Pancreas (tissue), 10 donors: ENCODE data around the gene CLEC2L. TPM values are rescaled to one million over a fixed set of nuclear protein-coding genes. Genes with fewer than 3 reads are reported as not detected.
A peak's percentile ranks its signal among the peaks of the same experiment; 100 is the strongest.

ENCODE experiments used
- ATAC-seq, 4 donors: fragments of 200-7000 bp; cut with Tn5 transposase; one replicate each; pipeline versions ENCODE4 v1.8.0 to v1.9.1; 2020; ENCODE audit warnings: mild to moderate bottlenecking in 4 of 4, moderate library complexity in 4 of 4
- DNase-seq, 6 donors: peaks; one replicate each; pipeline ENCODE4 v3.0.0-alpha.2; 2020
- FAIRE-seq: peaks from 2 replicates; lab custom pipeline; 2012; peaks lifted over from hg19 to GRCh38; lab: Jason Lieb, UNC
- H3K27ac ChIP-seq, 4 donors: fragments of 200-600 bp; sonication (generic); 1 replicate in 3 of 4; 2 replicates in 1 of 4; pipeline versions ENCODE4 v1.5.0 to v1.8.0; 2020
- H3K27me3 ChIP-seq, 4 donors: fragments of 200-600 bp; one replicate each; pipeline ENCODE4 v1.8.0; 2021
- H3K36me3 ChIP-seq, 3 donors: fragments of 200-600 bp; sonication (generic) in 1 of 3; one replicate each; pipeline versions ENCODE4 v1.5.0 to v1.8.0; 2020 to 2021
- H3K4me1 ChIP-seq, 3 donors: fragments of 200-600 bp; one replicate each; pipeline ENCODE4 v1.8.0; 2021
- H3K4me3 ChIP-seq, 4 donors: fragments of 200-600 bp; sonication (generic) in 2 of 4; one replicate each; pipeline versions ENCODE4 v1.5.0 to v1.8.0; 2020 to 2021
- H3K9me3 ChIP-seq, 4 donors: fragments of 200-600 bp; one replicate each; pipeline ENCODE4 v1.8.0; 2021
- CTCF ChIP-seq, 4 donors: fragments of 200-600 bp; sonication (generic) in 3 of 4; IDR thresholded peaks; one replicate each; pipeline versions ENCODE4 v1.5.0 to v1.8.0; 2021; ENCODE audit warnings: antibody characterized with exemption in 4 of 4
- WGBS, 2 donors: extraction: QIAGEN DNeasy Blood & Tissue Kit; methylation state at CpG; one replicate each; pipeline ENCODE4 v1.1.7; 2013; 5-methylcytosine and 5-hydroxymethylcytosine counted together
- intact Hi-C, 3 donors: fragments of 100-400 bp; cut with DNase I; formaldehyde crosslinking; loops; one replicate each; pipeline versions ENCODE4 v1.11.1 to v1.14.2; 2022
- polyA plus RNA-seq, 2 donors: library from polyadenylated mRNA; stranded (reverse); fragments of 200-250 nt; gene quantifications; one replicate each; pipeline ENCODE4 v1.2.3, GENCODE V29; 2013
- total RNA-seq, 6 donors: library from RNA; stranded (reverse); fragmentation: NEBNext Ultra II Directional in 4 of 6; extraction: Animal tissue kit (Norgen Biotek cat#: 25700) in 4 of 6; gene quantifications; one replicate each; pipeline versions ENCODE4 v1.2.1 to v1.2.4, GENCODE V29; 2021 to 2023
- donor health status: healthy with polysubstance abuse.
- donor health status: DM: no; HTN: no; CAD: no; lungs with moderate emphysema.
- donor health status: DM: no; HTN: no; CAD: no.
- donor health status: control.
- donor health status: control.
- donor health status: Bipolar disorder and iron deficiency.
- donor health status: DM: yes; HTN: yes; CAD: no.
- donor health status: DM: no; HTN: no; CAD: no.
- donor health status: DM: no; HTN: no; CAD: no.
- donor health status: DM: yes; HTN: yes; CAD: no.

CLEC2L gene
- total and polyA plus RNA-seq, 8 donors, result not detected

DNA sequence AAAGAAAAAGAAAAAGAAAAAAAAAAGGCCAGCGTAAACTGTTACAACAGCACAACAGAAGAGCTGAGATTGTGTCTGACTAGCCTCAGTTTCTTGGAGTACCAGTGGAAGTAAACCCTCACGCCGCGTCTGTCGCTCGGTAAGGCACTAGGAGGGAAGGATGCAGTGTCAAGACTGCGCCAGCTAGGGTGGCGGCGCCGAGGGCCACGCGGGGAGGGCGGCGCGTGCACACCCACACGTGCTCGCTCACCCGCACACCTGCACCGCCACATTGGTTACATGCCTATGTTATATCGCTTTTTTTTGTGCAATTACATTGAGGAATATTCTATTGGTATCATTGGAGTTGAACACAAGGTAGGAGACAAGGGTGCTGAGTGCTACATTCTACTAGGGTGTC is 48.2 kb downstream of the CLEC2L start:
- Histone ChIP-seq H3K4me3 (no peak overlapping the region), H3K4me1 (no peaks in the 10 kb centered on the region), H3K36me3 (peaks cover 0 to 24% (median 0%) of the 10 kb centered on the region in 3 donors), H3K9me3 (no peaks in the 10 kb centered on the region), H3K27me3 (no peaks in the 10 kb centered on the region), H3K27ac (no peak overlapping the region)
- intact Hi-C loops, result no loop called here
- DNase-seq (no peak), FAIRE-seq (no peak), ATAC-seq (no peak)
- TF ChIP-seq CTCF (IDR thresholded peaks at IDR 0.05), result no peak
- WGBS, 2 donors, result 96% methylated on average over 20 of the region's 20 CpGs

DNA sequence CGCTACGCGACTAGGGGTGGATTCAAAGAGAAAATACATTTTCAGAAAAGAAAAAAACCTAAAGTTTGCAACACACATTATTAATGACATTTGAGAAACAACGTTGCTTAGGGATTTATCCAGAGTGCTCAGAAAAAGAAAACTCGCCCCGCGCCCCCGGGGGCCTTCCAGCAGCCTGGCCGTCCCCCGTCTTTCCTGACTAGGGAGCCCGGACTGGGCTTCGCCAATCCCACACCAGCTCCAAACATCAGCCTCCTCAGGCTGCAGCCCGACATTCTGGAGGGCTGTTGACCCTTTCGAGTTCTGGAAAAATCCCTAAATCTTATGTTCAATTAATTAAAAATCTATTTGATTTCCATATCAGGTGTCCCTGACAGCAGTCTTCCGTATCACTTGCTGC is 48.6 kb downstream of the CLEC2L start:
- WGBS, 2 donors, result 96% methylated on average over 15 of the region's 15 CpGs
- intact Hi-C loops, result no loop called here
- TF ChIP-seq CTCF (IDR thresholded peaks at IDR 0.05), result no peak
- FAIRE-seq (no peak), ATAC-seq (no peak), DNase-seq (no peak)
- H3K4me1 ChIP-seq, result no peaks in the 10 kb centered on the region
- H3K4me3 ChIP-seq, result no peak overlapping the region
- H3K27ac ChIP-seq, result no peak overlapping the region
- no peaks in the 10 kb centered on the region for H3K27me3 ChIP-seq
- H3K9me3 ChIP-seq, result no peaks in the 10 kb centered on the region
- peaks cover 0 to 24% (median 0%) of the 10 kb centered on the region in 3 donors for H3K36me3 ChIP-seq

GRCh38 chr7:139572704-139573385 is 49.4 kb downstream of the CLEC2L start:
- peak in 1 of 6 donors; percentile 56 for DNase-seq
- TF ChIP-seq CTCF (IDR thresholded peaks at IDR 0.05), result no peak
- intact Hi-C loops, result no loop called here
- Histone ChIP-seq H3K27ac (no peak overlapping the region), H3K4me3 (no peak overlapping the region), H3K9me3 (no peaks in the 10 kb centered on the region), H3K36me3 (peaks cover 0 to 24% (median 0%) of the 10 kb centered on the region in 3 donors), H3K4me1 (no peaks in the 10 kb centered on the region), H3K27me3 (no peaks in the 10 kb centered on the region)
- WGBS, 2 donors, result 93 to 95% methylated on average over 32 to 37 of the region's 38 CpGs
- no peak for ATAC-seq
- FAIRE-seq, result no peak

DNA sequence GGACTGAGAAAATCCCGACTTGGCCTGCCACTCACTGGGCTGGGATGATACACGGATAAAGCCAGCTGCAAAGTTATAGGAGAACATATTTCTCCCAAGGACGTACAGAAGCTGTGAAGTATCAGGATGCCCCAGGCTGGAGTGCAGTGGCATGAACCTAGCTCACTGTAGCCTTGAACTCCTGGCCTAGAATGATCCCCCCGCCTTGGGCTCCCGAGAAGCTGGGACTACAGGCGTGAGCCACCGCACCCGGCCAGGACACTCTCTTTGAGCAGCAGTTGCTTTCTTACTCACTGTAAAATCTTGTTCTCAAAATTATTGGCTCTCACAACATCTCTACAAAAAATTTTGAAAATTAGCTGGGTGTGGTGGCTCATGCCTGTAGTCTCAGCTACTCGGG is 50.4 kb downstream of the CLEC2L start:
- no peak overlapping the region for H3K27ac ChIP-seq
- WGBS, 2 donors, result 95% methylated on average over 9 of the region's 9 CpGs
- intact Hi-C loops, result no loop called here
- no peaks in the 10 kb centered on the region for H3K27me3 ChIP-seq
- H3K36me3 ChIP-seq, result peaks cover 0 to 24% (median 0%) of the 10 kb centered on the region in 3 donors
- no peak for FAIRE-seq
- no peaks in the 10 kb centered on the region for H3K4me1 ChIP-seq
- TF ChIP-seq CTCF (IDR thresholded peaks at IDR 0.05), result no peak
- no peak for DNase-seq
- H3K9me3 ChIP-seq, result no peaks in the 10 kb centered on the region
- H3K4me3 ChIP-seq, result no peak overlapping the region
- ATAC-seq, result no peak

DNA sequence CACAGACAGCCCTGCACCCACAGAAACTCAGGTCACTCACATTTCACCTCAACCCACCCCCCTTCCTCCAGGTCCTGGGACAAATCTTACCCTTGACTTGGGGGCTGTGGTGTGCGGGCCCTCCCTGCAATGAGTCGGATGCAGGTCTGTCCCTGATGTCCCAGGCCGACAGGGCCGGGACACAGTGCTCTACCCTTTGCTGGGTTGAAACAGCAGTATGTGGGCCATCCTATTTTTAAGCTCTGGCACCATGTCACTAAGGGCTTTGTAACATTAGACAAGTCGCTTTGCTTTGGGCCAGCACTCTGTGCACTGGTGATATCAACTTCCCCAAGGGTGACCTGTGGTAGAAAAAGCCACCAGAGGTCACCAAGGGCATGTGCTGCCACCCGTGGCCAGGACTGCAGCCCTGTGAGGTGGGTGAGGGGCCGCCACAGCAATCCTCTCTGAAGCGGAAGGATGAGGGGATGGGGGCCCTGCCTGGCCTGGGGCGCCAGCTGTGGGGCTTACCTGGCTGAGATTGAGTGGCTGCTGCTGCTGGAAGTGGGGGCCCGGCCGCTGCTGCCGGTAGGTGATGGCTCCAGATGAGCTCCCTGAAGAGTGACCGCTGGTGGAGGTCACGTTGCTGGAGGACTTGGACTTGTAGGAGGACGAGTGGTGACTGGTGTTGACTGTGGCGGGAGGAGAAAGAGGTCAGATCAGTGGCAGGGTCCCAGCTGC is 51.3 kb downstream of the CLEC2L start:
- H3K4me1 ChIP-seq, result no peaks in the 10 kb centered on the region
- DNase-seq (peak in 1 of 6 donors; percentile 40), ATAC-seq (no peak), FAIRE-seq (no peak)
- no peak overlapping the region for H3K27ac ChIP-seq
- no peak for TF ChIP-seq CTCF (IDR thresholded peaks at IDR 0.05)
- no peaks in the 10 kb centered on the region for H3K9me3 ChIP-seq
- H3K4me3 ChIP-seq, result no peak overlapping the region
- intact Hi-C loops, result no loop called here
- H3K27me3 ChIP-seq, result no peaks in the 10 kb centered on the region
- peaks cover 0 to 25% (median 0%) of the 10 kb centered on the region in 3 donors for H3K36me3 ChIP-seq
- 90 to 92% methylated on average over 16 of the region's 16 CpGs for WGBS, 2 donors
